GM18508 (cell line): ENCODE results near the gene ERMP1.

Source experiments
- ATAC-seq: cut with Tn5 transposase; IDR thresholded peaks from one replicate; pipeline ENCODE4 v1.9.1; 2021; ENCODE audit warnings: moderate number of reproducible peaks; ENCODE audit not compliant: insufficient read depth, unreplicated experiment

The ERMP1 gene

DNA sequence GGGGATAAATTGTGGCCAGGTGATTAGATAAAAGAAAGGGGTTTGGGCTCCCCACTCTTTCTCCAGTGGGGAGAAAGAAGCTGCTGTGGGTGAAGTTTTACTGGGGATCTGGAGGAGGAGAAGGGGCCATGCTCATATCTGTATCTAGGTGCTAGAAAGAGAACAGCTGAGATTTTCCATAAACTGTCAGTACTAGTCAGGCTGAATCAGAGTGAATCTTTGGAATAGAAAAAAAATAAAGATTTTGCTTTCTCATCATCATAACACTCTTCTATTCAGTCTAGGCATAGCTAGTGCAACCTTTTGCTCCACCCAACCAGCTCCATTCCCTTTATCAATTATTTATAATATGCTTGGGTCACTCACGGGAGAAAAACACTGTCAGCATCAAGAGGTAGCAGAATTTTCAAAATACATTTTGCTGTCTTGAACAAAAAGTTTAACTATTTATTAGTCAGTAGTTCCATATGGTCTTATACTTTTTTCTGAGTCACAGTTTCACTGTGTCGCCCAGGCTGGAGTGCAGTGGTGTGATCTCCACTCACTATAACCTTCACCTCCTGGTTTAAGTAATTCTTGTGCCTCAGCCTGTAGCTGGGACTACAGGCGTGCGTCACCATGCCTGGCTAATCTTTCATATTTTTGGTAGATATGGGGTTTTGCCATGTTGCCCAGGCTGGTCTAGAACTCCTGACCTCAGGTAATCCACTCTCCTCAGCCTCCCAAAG, 21.3 kb upstream of the ERMP1 start:
- no peak for ATAC-seq

DNA sequence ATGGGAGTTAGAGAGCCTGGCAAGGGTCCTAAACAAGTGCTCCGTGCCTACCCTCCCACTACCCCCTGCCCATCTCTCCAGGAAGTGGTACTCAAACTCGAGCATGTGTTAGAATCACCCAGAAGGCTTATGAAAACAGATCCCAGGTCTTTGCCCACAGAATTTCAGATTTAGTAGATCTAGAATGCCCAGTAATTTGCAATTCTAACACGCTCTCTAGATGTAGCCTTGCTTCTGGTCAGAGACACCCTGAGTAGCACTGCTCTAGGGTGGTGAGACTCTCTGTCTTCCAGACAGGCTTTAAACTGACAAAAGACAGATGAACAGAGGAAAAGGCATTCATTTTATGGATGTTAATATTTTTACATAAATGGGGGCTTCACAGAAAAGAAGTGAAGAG, 20.7 kb upstream of the ERMP1 start:
- ATAC-seq: no peak

DNA sequence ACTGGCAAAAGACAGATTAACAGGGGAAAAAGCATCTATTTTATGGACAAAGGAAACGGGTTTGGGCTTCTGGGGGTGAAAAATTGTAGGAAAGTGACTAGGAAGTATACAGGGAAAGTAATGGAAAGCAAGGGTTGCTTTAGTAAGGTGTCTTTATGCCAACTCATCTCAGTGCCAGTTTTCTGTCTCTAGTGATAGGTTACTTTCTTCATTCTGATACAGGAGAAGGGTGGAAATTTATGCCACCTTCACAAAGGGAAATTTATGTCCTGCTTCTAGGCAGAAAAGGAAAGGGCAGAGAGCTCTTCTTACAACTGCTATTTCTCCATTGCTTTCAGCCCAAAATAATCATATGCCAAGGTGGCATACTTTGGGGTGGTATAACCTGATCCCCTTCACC, 20.1 kb upstream of the ERMP1 start:
- no peak for ATAC-seq

DNA sequence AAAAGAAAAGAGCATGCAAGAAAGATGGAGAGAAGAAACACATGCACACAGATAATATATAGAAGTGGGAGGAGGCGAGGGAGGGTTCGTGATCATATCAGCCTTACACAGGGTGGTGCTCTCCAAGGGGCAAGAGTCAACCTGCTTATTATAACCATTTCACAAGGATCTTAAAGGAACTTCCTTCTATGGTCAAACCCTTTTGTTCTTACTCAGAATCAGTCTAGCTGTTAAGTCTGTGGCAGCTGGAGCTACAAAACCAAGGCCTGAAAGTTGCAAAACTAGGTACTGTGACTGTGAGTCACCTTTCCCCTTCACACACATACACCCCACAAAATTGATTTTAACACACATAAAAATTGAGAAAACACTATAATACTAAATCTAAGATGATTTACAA, 18.5 kb upstream of the ERMP1 start:
- ATAC-seq: peak; percentile 82

DNA sequence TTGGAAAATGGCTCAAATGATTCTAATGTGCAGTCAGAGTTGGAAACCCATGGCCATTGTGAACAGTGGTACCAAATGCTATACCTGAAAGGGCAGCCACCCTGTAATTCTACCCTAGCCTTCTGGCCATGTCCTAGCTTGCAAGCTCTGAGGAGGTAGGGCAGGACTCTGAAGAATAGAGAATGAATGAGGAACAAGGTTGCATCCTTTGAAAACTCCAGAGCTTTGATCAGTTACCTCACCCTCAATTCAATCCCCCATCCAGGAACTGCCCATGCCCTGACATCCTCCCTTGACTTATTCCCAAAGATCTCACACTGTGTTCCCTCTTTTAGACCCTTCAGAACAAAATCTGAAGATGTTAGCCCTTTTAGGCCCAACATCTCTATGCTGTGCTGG, 17.8 kb upstream of the ERMP1 start:
- ATAC-seq: no peak

DNA sequence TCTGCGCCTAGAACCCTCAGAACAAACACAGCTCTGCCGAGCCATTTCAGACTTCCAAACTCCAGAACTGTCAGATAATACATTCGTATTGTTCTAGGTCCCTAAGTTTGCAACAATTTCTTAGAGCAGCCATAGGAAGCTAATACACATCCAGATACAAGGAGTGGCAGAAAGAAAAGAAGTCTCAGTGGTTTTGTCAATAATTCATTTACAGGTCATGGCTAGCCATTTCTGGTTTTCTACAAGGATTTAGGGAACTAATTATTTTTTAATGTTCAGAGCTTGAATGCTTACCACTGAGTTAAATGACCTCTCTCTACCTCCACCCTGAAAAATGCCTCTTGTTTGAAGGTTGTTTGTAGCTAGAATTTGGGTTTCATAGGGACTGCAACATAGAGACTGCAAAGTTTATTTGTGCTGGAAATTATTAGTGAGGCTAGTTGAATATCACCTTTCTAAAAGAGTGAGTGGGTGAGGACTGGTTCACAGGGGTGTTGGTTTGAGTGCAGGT, 15.5 kb upstream of the ERMP1 start:
- no peak for ATAC-seq

DNA sequence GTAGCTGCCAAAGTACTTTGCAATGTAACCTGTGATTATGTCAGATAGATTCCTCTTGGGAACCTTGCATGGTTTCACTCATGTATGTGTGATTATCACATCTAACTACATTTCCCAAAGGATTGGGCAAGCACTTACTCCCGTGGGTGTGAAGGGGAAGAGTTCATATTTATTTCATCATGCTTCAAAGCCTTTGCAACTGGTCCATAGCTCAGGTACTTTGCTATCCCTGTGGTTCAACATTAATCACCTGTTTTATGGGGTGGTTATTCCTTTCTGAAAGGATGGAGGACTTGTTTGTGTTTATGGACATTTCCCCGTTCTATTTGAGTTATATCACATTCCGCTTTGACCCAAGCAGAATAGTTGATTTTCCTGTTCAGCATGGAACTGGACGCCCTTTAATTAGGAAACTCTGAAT, 13.6 kb upstream of the ERMP1 start:
- ATAC-seq: no peak

DNA sequence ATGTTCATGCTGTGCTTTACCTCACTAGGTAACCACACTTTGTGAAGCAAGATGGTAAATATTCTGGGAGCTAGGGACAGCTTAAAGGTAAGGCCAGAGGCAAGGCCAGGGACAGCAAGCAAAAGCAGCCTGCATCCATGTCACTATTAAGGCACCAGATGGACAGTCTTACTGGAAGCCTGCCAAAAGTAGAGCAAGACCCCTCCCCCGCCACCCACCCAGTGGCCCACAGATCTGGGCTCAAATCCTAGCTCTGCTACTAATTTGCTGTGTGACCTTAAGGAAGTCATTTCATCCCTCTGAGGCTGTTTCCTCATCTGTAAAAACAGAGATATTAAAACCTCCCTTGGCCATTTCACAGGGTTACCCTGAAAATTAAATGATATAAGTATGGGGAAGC, 13.2 kb upstream of the ERMP1 start:
- ATAC-seq: no peak

DNA sequence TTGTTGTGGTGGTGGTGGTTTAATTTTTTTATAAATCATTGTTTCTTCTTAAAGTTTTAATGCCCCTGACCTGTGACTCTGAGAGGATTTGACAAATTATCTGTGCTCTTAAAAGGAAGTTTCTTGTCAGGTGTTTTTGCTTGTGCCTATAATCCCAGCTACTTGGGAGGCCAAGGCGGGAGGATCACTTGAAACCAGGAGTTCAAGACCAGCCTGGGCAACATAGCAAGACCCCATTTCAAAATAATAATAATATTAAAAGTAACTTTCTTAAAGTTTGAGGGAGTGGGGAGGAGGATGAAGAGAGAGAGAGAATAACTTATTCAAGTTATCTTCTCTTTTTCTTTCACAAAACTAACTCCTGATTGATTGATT, 12.2 kb upstream of the ERMP1 start:
- ATAC-seq: no peak

DNA sequence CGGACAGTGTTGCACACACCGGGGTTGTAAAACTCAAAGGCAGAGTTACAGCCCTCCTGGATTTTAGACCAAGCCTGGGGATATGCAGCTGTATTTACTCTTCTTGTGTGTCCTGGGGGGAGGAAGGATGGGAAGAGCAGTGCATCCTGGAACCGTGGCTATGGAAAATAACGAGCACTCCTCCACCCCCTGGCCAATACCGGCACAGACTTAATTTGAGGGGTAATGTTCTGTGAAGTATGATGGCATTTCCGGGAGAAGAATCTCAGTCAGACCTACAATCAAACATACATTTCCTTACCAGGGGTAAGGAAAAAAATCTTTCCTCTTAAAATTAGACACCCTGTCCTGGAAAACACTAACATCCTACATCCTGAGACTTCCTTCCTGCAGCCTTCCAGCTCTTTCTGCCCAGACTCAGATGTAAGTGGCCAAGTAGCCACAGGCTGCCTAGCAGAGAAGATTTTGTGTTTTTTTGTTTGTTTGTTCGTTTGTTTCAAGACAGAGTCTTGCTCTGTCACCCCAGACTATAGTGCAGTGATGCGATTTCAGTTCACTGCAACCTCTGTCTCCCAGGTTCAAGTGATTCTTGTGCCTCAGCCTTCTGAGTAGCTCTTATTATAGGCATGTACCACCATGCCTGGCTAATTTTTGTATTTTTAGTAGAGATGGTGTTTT, 11.0 kb upstream of the ERMP1 start:
- ATAC-seq: no peak

DNA sequence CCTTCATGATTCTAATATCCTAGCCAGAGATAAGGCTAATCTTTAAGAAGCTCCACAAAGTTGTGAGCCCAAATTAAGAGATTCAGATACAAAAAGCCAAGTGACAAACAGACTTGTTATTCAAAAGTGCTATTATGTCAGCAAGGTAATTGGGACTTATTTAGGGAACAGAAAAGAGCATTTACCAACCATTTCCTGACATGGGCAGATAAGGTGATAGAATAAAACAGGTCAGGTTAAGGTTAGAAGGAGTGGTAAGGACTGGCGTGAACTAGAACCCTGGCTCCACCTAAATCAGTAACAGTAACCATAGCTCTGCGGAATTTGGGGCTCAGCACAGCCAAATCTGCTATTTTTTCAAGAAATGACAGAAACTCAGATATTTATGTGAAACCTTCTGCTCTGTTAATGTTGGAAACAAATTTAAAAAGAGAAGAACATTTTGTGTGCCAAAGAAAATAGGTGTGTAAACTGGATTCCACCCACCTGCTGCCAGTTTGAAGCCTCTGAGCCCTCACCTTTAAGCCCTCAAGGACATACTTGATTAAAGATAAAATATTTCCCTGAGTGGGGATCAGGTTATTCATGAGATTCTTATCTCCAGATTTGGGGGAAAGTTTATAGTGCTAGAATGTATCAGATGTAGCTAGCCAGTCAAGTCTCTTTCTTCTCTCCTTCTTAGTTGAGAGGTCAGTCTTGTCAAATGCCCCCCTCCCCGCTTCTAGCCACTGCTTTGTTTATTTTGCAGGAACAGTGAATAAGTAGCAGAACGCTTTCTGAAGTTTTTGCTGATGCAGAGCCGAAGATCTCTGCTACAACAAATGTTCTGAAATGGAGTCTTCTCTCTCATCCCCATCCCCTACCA, 10.2 kb upstream of the ERMP1 start:
- ATAC-seq: no peak

DNA sequence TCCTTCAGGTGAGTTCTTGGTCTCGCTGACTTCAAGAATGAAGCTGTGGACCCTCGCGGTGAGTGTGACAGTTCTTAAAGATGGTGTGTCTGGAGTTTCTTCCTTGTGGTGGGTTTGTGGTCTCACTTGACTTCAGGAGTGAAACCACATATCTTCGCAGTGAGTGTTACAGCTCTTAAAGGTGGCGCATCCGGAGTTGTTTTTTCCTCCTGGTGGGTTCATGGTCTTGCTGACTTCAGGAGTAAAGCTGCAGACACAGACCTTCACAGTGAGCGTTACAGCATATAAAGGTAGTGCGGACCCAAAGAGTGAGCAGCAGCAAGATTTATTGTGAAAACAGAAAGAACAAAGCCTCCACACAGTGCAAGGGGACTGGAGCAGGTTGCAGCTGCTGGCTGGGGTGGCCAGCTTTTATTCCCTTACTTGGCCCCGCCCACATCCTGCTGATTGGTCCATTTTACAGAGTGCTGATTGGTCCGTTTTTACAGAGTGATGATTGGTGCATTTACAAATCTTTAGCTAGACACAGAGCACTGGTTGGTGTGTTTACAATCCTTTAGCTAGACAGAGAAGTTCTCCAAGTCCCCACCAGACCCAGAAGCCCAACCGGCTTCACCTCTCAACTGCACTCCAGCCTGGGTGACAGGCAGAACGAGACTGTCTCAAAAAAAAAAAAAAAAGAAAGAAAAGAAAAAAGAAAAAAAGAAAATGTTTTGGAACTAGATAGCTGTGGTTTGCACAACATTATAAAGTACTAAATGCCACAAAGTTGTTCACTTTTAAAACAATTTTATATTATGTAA, 9.1 kb upstream of the ERMP1 start:
- ATAC-seq: no peak

DNA sequence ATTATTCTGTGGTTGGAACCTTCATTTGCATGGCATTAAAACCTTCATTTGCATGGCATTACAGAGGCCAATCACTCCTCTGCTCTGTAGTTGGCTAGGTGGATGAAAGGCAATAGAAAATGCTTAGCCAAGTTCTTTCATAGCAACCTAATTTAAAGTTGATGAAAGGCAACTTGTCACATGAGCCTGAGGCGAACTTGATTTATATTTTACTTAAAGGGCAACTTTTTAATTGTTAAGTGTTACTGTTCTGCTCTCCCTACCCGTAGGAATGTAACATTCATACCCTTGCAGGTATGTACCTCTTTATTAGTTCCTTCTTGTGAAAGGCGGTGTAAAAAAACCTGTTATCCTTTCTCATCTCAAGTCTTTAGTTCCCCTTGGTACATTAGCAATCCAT, 7.9 kb upstream of the ERMP1 start:
- ATAC-seq: no peak

DNA sequence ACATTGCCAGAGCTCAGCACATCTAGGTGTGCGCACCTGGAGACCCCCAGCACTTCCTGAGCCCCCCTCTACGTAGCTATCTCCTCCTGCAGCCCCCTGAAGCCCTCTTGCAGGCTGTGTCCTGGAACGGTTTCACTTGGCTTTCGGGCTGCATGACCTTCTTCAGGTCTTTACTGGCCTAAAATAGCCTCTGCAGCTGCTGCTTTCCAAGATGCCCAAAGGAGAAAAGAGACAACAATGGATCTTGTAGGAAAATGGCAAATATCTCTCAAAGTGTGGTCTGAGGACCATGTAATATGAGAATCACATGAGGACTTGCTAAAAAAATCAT, 6.6 kb upstream of the ERMP1 start:
- no peak for ATAC-seq

DNA sequence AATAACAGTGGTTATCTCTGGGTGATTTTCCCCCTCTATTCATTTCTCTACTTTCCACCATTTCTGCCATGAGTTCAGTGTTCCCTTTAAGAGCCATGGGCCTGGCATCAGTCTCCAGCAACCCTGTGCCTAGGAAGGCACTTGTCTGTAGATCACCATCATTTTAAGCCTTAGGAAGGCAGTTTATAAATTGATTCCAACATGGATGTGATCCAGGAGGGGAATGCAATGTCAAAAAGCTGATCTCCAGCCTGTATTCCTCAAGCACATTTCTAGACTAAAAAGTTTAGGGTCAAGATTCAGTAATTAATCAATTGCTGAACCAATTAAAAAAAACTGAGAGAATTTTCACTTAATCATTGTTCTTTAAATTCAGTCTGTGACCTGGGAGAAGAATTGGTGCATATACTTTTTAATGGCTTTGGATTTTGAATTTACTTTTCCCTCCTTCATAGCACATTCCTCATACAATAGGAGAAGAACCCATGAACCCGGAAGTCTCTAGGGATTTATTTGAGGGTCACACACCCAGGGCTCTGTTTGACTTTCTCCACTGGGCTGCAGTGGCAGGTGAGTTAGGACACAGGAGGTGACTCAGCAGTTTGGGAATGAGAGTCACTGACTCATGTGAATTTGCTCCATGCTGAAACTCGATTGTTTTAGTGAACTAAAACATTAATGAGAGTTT, 6.1 kb upstream of the ERMP1 start:
- no peak for ATAC-seq

DNA sequence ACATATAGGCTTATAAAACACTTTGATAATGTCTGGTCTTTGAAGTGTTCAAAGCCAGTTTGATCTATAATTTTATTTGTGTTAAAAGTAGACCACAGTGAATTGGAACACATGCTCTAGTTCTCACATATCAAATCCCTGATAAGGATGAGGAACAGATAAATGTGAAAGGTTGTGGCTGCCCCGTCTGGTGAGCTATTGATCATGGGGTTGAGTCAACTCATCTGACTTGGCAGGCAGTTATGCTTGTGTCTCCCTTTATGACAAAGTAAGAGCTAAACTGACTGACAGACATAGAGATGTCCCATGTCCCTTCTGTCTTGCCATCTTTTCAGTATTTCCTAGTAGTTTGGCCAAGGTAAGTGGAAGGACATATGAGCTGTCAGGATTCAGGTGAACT, 2.9 kb upstream of the ERMP1 start:
- ATAC-seq: no peak

DNA sequence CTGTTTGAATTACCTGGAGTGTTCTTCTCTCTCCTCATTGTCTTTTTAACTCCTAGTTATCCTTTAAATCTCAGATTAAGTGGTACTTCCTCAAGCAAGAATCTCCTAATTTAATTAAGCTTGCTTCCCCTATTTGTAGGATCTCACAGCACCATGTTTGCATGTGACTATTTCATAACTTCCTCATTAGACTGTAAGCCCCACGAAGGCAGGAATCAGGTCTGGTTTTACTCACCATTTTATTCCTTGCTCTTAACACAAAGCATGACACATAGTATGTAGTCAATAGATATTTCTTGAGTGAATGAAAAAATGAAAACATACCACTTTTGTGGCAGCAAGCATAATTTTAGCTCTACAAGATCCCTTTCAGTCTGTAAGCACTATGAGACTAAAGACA, 1.3 kb upstream of the ERMP1 start:
- ATAC-seq: no peak

DNA sequence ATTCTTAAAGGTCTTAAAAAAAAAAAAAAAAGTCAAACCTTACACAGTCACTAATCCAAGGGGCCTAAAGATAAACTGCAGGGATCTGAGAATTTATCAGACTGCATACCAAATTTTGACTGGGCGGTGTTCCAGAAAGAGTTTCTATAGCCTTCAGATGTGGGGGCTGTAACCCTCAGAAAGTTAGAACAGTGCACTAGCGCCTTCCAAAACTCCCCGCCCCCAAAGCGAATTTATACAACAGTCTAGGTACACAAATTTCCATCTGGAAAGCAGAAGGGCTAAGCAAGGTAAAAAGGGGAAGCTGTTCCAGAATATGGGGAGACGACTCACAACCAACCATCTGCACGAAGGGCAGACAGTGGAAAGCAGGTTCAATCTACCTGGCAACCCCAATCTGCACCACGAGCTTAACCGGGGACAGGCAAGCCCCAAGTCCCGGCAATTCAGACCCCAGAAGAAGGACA, 813 bp downstream of the ERMP1 start:
- no peak for ATAC-seq

DNA sequence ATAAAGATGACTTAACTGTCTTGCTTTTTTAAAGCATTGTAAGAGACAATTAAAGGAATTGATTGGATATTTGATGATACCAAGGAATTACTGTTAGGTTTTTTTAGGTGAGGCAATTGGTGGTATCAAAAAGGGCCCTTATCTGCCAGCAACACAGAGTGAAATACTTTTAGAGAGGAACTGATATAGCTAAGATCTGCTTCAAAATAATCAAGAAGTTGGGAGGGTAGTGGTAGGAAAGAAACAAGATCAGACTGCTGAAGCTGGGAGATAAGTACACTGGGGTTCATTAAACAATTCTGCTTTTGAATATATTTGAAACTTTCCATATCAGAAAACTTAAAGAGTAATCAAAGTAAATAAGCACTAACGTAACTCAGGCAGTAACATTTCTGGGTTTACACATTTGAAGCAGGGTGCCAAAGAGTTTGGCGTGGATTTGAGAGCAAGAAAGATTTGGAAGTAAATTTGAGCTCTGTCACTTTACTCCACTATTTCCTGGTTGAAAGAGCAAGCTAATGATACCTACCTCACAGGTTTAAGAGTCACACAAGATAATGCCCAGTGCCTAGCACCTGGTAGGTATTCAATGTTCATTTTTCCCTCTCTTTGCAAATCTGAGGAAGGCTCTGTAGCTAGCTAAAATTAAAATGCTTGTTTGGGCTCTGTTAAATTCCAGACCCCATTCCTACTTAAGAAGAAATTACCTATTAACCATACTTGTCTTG, 6.9 kb downstream of the ERMP1 start:
- no peak for ATAC-seq
